Liver (tissue), 9 donors: Measurements from ENCODE around the gene PDLIM4. TPM values are rescaled to one million over a fixed set of nuclear protein-coding genes. Genes with fewer than 3 reads are reported as not detected.

Experiments used
- DNase-seq: peaks from one replicate; pipeline ENCODE4 v3.0.0-alpha.2; 2017; ENCODE audit warnings: low spot score
- H3K27ac ChIP-seq, 2 donors: one replicate each; pipeline ENCODE4 v1.7.0; 2013; ENCODE audit warnings: inconsistent platforms in 2 of 2, low read length in 2 of 2, control low read depth in 1 of 2, low read depth in 1 of 2, mild to moderate bottlenecking in 1 of 2
- H3K27me3 ChIP-seq, 4 donors: one replicate each; pipeline versions ENCODE4 v1.6.1 to v1.7.0; 2013; ENCODE audit warnings: low read length in 3 of 4, inconsistent platforms in 1 of 4, mild to moderate bottlenecking in 1 of 4, moderate library complexity in 1 of 4; ENCODE audit not compliant: control insufficient read depth in 4 of 4, insufficient read depth in 4 of 4
- H3K36me3 ChIP-seq, 4 donors: one replicate each; pipeline versions ENCODE4 v1.6.1 to v1.7.0; 2013; ENCODE audit warnings: low read length in 3 of 4, mild to moderate bottlenecking in 3 of 4, low read depth in 1 of 4, moderate library complexity in 1 of 4; ENCODE audit not compliant: control insufficient read depth in 4 of 4, insufficient read depth in 3 of 4
- H3K4me1 ChIP-seq, 4 donors: one replicate each; pipeline versions ENCODE4 v1.6.1 to v1.7.0; 2013; ENCODE audit warnings: low read length in 3 of 4, mild to moderate bottlenecking in 3 of 4, moderate library complexity in 1 of 4; ENCODE audit not compliant: control insufficient read depth in 4 of 4, insufficient read depth in 4 of 4
- H3K4me3 ChIP-seq, 3 donors: one replicate each; pipeline versions ENCODE4 v1.6.1 to v1.7.0; 2013; ENCODE audit warnings: low read length in 3 of 3, control low read depth in 1 of 3, low read depth in 1 of 3, mild to moderate bottlenecking in 1 of 3
- H3K9ac ChIP-seq, 2 donors: one replicate each; pipeline ENCODE4 v1.7.0; 2013; ENCODE audit warnings: low read length in 2 of 2, mild to moderate bottlenecking in 2 of 2, moderate library complexity in 2 of 2, control low read depth in 1 of 2, low read depth in 1 of 2
- H3K9me3 ChIP-seq, 4 donors: one replicate each; pipeline versions ENCODE4 v1.6.1 to v1.7.0; 2013; ENCODE audit warnings: low read length in 3 of 4; ENCODE audit not compliant: control insufficient read depth in 4 of 4
- EGR1 ChIP-seq, 2 donors: IDR thresholded peaks; 2 replicates each; pipeline ENCODE4 v1.6.1; 2016 to 2018; ENCODE audit warnings: antibody characterized with exemption in 2 of 2, low read depth in 2 of 2
- FOXA1 ChIP-seq: IDR thresholded peaks from 2 replicates; pipeline ENCODE4 v1.6.1; 2016; ENCODE audit warnings: antibody characterized with exemption
- FOXA2 ChIP-seq: IDR thresholded peaks from 2 replicates; pipeline ENCODE4 v1.6.1; 2016; ENCODE audit warnings: antibody characterized with exemption
- GABPA ChIP-seq, 2 donors: IDR thresholded peaks in 1 of 2; conservative IDR thresholded peaks in 1 of 2; 2 replicates each; pipeline ENCODE4 v1.6.1; 2016; ENCODE audit warnings: antibody characterized with exemption in 2 of 2, mild to moderate bottlenecking in 1 of 2, moderate library complexity in 1 of 2
- HNF4A ChIP-seq, 2 donors: conservative IDR thresholded peaks; 2 replicates each; pipeline ENCODE4 v1.6.1; 2016; ENCODE audit warnings: antibody characterized with exemption in 2 of 2, mild to moderate bottlenecking in 2 of 2
- HNF4G ChIP-seq: IDR thresholded peaks from 2 replicates; pipeline ENCODE4 v1.6.1; 2016; ENCODE audit warnings: antibody characterized with exemption
- JUND ChIP-seq, 2 donors: IDR thresholded peaks; 2 replicates each; pipeline ENCODE4 v1.6.1; 2016; ENCODE audit warnings: antibody characterized with exemption in 2 of 2
- NR2F2 ChIP-seq: IDR thresholded peaks from 2 replicates; pipeline ENCODE4 v1.6.1; 2016; ENCODE audit warnings: antibody characterized with exemption
- RAD21 ChIP-seq, 2 donors: IDR thresholded peaks; 2 replicates each; pipeline ENCODE4 v1.6.1; 2016; ENCODE audit warnings: antibody characterized with exemption in 2 of 2, mild to moderate bottlenecking in 2 of 2
- RXRA ChIP-seq, 2 donors: IDR thresholded peaks; 2 replicates each; pipeline ENCODE4 v1.6.1; 2017 to 2018; ENCODE audit warnings: antibody characterized with exemption in 2 of 2, mild to moderate bottlenecking in 1 of 2
- SP1 ChIP-seq: IDR thresholded peaks from 2 replicates; pipeline ENCODE4 v1.6.1; 2018; ENCODE audit warnings: antibody characterized with exemption, mild to moderate bottlenecking
- TAF1 ChIP-seq: conservative IDR thresholded peaks from 2 replicates; pipeline ENCODE4 v1.6.1; 2016; ENCODE audit warnings: antibody characterized with exemption, mild to moderate bottlenecking
- YY1 ChIP-seq: IDR thresholded peaks from 2 replicates; pipeline ENCODE4 v1.6.1; 2016; ENCODE audit warnings: antibody characterized with exemption, mild to moderate bottlenecking
- WGBS: extraction: QIAGEN DNeasy Blood & Tissue Kit; methylation state at CpG from one replicate; pipeline ENCODE4 v1.1.7; 2013; 5-methylcytosine and 5-hydroxymethylcytosine counted together
- polyA plus RNA-seq, 2 donors: library from polyadenylated mRNA; stranded (reverse) in 1 of 2; unstranded in 1 of 2; fragments of 200-250 nt in 1 of 2; fragments of >200 nt in 1 of 2; fragmentation: Nextera tagmentation in 1 of 2; extraction: Ambion mirVana in 1 of 2; gene quantifications; one replicate each; pipeline versions ENCODE4 v1.2.1 to v1.2.3, GENCODE V29; 2013 to 2015
- total RNA-seq, 2 donors: library from RNA; depleted of rRNA; stranded (reverse); fragments of >200 nt; gene quantifications; one replicate each; pipeline ENCODE4 v1.2.3, GENCODE V29; 2014
- TF ChIP-seq, protein P1 (sequence below): fragments of 150-350 bp; IDR thresholded peaks from 2 replicates; pipeline ENCODE4 v1.5.1; 2017; ENCODE audit warnings: improper control_type of control experiment, low read depth, low read length; ENCODE audit not compliant: missing input control
- TF ChIP-seq, protein P2 (sequence below): IDR thresholded peaks from 2 replicates; pipeline ENCODE4 v1.6.1; 2016; ENCODE audit warnings: antibody characterized with exemption
- TF ChIP-seq, protein P3 (sequence below): IDR thresholded peaks from 2 replicates; pipeline ENCODE4 v1.6.1; 2016; ENCODE audit warnings: antibody characterized with exemption
- TF ChIP-seq, protein P4 (sequence below): IDR thresholded peaks from 2 replicates; pipeline ENCODE4 v1.6.1; 2016; ENCODE audit warnings: antibody characterized with exemption, mild to moderate bottlenecking
- TF ChIP-seq, protein P5 (sequence below): IDR thresholded peaks from 2 replicates; pipeline ENCODE4 v1.6.1; 2016; ENCODE audit warnings: antibody characterized with exemption
- donor health status: healthy.
- donor health status: healthy.
- donor health status: healthy.
- donor health status: healthy.
- donor health status: healthy.

The PDLIM4 gene
- total and polyA plus RNA-seq, 4 donors, result 0.25 to 0.93 (median 0.65) TPM

DNA sequence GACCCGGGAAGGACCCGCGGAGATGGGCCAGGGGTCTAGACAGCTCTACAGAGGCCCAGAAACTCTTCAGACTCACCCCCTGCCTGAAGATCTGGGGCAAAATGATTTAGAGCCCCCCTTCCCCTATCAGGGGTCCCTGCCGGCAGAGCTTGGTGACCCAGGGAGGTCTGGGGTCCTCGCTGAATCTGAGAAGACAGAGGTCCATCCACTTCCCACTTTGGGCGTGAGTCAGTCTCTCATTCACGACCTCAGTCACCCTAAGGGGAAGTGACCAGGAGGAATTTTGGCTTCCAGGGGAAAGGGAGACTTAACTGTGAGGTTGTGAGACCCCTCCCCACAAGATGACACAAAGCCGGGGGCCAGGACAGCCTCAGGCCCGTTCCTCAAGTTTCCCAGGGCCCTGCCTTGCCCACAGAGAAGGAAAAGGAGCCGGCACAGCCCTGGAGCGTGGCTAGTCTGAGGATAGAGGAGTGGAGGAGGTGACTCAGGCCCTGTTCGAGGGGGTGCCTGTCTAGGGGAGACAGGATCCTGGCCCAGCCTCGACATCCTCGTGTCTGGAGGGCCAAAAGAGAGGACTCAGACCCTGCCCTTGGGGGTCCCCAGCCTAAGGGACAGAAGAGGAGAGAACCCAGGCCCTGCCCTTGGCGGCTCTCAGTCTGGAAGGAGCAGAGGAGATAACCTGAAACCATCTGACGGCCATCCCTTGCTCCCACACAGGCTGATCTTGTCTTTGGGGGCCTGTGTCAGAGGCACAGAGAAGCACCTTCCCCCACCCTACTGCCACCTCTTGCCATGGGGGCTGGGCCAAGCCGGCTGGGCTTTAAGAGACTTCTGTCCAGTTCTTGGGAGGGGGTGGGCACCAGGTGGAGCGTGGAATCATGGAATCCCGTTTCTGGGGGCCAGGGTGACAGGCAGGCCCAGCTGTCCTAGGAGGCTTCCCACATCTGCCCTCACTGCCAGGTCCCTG, 889 bp downstream of the PDLIM4 start:
- Histone ChIP-seq H3K4me1 (peaks cover 0 to 4% (median 1%) of the 10 kb centered on the region in 4 donors), H3K36me3 (no peaks in the 10 kb centered on the region), H3K27me3 (no peaks in the 10 kb centered on the region), H3K9ac (no peak overlapping the region), H3K4me3 (no peak overlapping the region), H3K9me3 (no peaks in the 10 kb centered on the region), H3K27ac (peak overlapping the region in 1 of 2 donors; percentile 53)
- WGBS, result 82% methylated on average over 19 of the region's 19 CpGs
- DNase-seq, result peak; percentile 25
- TF ChIP-seq TAF1, result no peak
- no peak for TF ChIP-seq YY1
- no peak for TF ChIP-seq FOXA2
- TF ChIP-seq, protein P1, sequence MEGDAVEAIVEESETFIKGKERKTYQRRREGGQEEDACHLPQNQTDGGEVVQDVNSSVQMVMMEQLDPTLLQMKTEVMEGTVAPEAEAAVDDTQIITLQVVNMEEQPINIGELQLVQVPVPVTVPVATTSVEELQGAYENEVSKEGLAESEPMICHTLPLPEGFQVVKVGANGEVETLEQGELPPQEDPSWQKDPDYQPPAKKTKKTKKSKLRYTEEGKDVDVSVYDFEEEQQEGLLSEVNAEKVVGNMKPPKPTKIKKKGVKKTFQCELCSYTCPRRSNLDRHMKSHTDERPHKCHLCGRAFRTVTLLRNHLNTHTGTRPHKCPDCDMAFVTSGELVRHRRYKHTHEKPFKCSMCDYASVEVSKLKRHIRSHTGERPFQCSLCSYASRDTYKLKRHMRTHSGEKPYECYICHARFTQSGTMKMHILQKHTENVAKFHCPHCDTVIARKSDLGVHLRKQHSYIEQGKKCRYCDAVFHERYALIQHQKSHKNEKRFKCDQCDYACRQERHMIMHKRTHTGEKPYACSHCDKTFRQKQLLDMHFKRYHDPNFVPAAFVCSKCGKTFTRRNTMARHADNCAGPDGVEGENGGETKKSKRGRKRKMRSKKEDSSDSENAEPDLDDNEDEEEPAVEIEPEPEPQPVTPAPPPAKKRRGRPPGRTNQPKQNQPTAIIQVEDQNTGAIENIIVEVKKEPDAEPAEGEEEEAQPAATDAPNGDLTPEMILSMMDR, result no peak
- TF ChIP-seq NR2F2, result no peak
- TF ChIP-seq, protein P2, sequence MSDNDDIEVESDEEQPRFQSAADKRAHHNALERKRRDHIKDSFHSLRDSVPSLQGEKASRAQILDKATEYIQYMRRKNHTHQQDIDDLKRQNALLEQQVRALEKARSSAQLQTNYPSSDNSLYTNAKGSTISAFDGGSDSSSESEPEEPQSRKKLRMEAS, result no peak
- TF ChIP-seq, protein P3, sequence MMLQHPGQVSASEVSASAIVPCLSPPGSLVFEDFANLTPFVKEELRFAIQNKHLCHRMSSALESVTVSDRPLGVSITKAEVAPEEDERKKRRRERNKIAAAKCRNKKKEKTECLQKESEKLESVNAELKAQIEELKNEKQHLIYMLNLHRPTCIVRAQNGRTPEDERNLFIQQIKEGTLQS, result no peak
- TF ChIP-seq HNF4A (conservative IDR thresholded peaks at IDR 0.05), result no peak
- TF ChIP-seq SP1, result no peak
- no peak for TF ChIP-seq GABPA (IDR thresholded peaks at IDR 0.05 in 1 of 2, conservative IDR thresholded peaks at IDR 0.05 in 1 of 2)
- no peak for TF ChIP-seq FOXA1
- TF ChIP-seq HNF4G, result no peak
- TF ChIP-seq, protein P4, sequence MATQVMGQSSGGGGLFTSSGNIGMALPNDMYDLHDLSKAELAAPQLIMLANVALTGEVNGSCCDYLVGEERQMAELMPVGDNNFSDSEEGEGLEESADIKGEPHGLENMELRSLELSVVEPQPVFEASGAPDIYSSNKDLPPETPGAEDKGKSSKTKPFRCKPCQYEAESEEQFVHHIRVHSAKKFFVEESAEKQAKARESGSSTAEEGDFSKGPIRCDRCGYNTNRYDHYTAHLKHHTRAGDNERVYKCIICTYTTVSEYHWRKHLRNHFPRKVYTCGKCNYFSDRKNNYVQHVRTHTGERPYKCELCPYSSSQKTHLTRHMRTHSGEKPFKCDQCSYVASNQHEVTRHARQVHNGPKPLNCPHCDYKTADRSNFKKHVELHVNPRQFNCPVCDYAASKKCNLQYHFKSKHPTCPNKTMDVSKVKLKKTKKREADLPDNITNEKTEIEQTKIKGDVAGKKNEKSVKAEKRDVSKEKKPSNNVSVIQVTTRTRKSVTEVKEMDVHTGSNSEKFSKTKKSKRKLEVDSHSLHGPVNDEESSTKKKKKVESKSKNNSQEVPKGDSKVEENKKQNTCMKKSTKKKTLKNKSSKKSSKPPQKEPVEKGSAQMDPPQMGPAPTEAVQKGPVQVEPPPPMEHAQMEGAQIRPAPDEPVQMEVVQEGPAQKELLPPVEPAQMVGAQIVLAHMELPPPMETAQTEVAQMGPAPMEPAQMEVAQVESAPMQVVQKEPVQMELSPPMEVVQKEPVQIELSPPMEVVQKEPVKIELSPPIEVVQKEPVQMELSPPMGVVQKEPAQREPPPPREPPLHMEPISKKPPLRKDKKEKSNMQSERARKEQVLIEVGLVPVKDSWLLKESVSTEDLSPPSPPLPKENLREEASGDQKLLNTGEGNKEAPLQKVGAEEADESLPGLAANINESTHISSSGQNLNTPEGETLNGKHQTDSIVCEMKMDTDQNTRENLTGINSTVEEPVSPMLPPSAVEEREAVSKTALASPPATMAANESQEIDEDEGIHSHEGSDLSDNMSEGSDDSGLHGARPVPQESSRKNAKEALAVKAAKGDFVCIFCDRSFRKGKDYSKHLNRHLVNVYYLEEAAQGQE, result no peak
- TF ChIP-seq RXRA (IDR thresholded peaks at IDR 0.05), result no peak
- TF ChIP-seq, protein P5, sequence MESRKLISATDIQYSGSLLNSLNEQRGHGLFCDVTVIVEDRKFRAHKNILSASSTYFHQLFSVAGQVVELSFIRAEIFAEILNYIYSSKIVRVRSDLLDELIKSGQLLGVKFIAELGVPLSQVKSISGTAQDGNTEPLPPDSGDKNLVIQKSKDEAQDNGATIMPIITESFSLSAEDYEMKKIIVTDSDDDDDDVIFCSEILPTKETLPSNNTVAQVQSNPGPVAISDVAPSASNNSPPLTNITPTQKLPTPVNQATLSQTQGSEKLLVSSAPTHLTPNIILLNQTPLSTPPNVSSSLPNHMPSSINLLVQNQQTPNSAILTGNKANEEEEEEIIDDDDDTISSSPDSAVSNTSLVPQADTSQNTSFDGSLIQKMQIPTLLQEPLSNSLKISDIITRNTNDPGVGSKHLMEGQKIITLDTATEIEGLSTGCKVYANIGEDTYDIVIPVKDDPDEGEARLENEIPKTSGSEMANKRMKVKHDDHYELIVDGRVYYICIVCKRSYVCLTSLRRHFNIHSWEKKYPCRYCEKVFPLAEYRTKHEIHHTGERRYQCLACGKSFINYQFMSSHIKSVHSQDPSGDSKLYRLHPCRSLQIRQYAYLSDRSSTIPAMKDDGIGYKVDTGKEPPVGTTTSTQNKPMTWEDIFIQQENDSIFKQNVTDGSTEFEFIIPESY, result no peak
- no peak for TF ChIP-seq RAD21 (IDR thresholded peaks at IDR 0.05)
- TF ChIP-seq EGR1 (IDR thresholded peaks at IDR 0.05; ENCODE audit: low read depth in 2 of 2), result no peak
- TF ChIP-seq JUND (IDR thresholded peaks at IDR 0.05), result no peak
